NCI-H1105 (cell line): ENCODE results near the gene LRP1B.

Source experiments
- DNase-seq: peaks from one replicate; lab custom pipeline; 2025; lab: John Stamatoyannopoulos, UW

The LRP1B gene

DNA sequence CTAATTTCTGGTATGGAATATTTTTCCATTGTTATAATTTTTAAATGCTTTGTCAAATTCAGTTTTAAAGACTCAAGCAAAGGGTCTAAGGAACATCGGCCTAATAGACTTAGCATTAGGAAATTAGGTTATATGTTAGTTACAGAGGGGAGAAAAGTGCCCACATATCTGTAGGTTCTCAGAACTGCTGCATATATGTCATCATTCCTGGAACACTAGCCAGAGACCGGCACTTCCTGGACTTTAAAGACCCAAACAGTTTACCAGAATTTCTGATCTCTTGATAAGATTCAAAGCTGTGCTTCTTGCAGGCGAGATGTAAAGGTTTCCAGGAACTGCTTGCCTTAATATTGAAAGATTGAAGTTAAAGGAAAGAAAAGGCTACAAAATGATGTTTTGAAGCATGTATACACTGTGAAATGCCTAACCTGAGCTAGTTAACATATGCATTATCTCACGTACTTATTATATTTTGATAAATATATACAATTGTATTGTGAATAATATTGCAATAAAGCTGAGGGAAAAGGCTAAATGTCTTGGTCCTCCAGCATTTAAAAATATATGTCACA lies 993.6 kb downstream of the LRP1B start:
- no peak for DNase-seq

DNA sequence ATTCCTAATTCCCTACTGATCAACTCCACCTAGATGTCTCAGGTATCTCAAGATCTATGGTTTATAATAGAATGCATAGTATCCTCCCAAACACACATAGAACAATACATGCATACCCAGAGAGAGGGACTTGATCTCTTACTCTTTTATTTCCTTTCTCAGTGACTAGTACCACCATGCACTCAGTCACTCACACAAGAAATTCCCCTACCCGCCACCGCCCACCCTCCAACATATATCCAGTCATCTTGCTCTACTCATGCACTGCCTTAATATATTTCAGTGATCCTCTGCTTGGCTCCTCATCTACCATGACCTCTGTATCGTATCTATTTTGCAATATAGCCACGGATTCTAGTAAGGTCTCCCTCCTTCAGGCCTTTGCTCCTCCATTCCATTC lies 996.9 kb downstream of the LRP1B start:
- no peak for DNase-seq

DNA sequence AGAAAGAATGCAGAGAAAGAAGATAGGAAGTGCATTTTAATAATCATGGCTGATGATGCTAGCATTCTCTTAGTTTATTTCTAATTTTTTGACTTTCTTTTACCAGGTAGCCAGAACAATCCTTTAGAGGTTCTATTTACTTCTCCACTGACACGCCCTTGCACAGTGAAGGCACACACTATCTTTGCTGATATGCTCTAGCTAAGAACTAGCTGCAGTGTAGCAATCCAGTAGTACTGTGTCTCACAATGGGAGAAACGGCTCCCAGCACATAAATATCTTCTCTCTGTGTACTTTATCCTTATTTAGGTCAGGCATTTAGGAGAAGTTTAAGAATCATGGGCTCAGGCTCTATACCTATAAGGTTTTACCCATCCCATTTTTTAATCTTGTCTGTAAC lies 1005.4 kb downstream of the LRP1B start:
- DNase-seq = no peak

DNA sequence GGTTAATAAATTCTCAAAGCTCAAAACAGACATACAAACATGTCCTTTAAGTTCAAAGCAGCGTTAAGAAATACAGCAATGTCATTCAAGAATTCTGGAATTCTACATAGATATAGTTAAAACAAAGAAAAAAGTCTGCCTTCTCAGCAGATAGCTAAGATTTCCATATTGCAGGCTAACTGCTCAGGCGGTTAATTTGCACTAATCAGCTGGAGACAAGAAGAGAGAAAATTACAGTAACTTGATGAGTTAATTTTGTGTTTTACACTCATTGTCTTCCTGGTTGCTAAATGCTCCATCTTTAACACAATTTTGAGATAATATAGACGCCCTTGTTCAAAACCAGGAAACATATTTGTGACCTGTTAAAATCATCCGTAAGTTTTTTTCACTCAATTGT lies 1012.0 kb downstream of the LRP1B start:
- no peak for DNase-seq

DNA sequence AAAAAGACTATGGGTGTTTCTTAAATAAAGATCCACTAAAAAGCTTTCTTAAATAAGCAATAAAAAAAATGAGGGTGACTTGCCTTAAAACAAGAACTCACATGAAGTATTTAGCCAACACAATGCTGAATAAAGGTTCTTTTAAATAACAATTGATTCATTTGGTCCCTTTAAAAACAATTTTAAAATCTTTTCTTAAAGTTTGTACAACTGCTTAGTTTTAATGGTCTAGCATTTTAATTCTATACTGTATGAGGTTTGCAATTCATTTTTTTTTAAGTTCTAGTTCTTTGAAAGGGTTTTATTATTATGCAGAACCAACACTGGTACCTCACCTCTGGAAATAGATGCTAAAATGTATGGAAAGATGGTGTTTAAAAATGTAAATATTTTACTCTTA lies 1017.5 kb downstream of the LRP1B start:
- DNase-seq = no peak

DNA sequence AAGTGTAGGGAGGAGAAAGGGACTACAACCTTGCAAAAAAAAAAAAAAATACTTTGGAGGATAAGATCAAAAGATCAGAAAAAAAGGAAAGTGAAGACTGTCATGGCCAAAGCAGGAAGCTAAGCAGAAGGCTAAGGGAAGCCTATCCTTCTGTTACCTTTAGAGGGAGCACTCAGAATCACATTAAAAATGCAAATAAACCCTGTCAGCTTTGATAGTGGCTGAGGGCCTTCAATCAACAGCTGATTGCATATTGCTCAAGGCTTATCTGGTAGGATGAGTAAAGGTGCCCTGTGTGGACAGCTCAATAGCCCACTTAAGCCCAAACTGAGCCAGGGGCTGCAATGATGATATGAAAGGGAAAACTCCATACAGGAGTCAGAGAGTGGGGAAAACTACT lies 1021.2 kb downstream of the LRP1B start:
- no peak for DNase-seq

DNA sequence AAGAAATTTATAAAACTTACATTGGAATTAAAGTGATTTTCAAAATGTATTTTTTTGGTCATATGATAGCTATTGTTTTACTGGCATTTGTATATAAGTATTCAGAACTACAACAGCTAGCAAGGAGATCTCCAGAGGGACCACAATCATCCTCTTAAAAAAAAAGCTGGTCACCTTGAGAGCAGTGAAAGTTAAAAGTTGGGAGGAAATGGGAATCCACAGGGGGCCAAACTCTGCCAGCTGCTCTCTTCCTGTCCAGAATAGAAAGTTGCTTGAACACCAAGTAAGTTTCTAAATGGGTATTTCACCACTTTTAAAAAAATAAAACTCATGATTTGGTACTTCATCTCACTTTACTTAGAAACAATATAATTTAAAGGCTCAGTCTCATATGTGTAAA lies 1025.1 kb downstream of the LRP1B start:
- DNase-seq = no peak

DNA sequence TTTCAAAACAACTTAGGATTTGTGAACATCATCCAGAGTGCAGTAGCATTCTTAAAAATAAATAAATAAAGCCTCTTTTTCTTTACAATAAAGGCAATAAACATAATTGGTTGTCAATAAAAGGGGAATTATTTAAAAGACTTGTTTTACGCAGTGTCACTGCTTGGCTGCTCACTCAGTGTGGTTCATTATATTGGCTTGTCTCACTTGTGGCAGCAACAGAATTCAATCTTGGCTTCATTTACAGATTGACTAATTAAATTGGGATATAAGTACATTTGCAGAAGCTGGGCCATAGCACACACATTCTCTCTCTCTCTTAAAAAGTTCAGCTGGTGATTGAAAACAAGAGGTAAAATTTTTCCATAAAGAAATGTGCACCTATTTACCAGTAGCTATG lies 1027.6 kb downstream of the LRP1B start:
- DNase-seq = no peak

DNA sequence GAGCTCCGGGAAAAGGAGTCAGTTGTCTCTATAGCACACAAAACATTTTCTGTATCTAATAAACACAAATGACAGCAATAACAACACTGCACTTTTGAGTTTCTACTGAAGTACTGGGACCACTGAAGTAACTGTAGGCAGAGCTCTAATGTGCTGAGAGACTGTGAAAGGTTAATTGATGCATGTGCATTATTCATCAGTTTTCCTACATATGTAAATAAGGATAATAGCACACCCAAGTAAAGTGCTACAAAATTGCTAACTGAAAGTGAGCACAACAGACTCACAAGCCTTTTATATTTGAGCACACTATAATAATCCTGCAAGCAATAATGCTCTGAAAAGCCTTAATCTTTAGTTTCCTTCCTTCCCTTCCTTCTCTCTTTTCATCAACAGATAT lies 1051.6 kb downstream of the LRP1B start:
- DNase-seq = no peak

DNA sequence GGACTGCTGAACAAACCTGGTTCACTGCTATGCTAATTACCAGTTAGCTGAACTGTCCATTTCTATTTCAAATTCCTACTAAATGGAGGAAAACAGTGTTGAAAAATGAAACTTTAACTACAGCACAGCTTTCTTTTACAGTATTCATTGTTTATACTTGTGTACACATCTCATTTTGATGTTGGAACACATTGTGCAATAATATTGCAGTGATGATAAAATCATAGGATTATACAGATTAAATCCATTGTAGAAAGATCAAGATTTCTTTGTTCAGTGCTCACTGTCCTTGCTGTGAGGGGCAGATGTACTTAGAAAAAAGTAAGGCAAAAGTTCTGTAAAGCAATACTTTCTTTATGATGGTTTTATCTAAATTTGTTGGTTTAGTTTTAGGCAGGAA lies 1055.1 kb downstream of the LRP1B start:
- no peak for DNase-seq

DNA sequence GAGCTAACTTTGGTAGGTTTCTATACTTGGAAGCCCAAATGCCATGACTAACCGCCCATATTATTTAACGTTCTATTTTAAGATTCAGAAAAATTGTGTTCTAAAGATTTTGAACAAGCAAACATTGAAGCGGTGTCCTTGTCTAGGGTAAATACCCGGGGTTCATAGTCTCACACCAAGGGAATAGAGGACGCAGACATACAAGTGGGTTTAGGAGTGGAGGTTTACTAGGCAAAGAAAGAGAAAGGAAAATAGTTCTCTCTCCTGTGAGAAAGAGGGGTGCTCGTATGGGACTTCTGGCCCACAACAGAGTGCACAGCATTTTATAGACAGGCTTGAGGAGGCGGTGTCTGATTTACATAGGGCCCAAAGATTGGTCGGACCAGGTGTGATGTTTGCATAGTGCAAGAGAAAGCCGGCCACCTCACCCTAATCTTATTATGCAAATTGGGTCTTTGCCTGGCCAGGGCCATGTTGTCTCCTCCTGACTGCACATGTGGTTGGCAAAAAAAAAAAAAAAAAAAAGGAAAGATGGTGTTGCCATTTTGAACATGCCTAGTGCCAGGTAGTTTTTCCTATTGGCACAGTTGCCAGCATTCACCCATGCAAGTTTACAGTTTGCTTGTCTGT lies 1062.6 kb downstream of the LRP1B start:
- no peak for DNase-seq

DNA sequence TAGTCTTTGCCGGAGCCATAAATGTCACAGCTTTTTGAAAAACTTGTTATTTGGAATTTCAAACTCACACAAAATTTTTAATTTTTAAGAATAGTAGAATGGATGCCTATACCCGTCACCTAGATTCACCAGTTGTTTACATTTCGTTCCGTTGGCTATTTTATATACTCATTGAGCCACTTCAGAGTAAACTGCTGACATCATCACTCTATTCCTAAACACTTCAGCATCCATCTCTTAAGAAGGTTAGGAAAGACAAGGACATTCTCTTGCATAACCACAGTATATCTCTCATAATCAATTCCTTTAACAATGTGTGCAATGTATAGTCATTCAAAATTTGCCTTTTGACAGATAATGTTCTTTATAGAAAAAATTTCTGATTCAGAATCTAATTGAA lies 1065.8 kb downstream of the LRP1B start:
- no peak for DNase-seq

DNA sequence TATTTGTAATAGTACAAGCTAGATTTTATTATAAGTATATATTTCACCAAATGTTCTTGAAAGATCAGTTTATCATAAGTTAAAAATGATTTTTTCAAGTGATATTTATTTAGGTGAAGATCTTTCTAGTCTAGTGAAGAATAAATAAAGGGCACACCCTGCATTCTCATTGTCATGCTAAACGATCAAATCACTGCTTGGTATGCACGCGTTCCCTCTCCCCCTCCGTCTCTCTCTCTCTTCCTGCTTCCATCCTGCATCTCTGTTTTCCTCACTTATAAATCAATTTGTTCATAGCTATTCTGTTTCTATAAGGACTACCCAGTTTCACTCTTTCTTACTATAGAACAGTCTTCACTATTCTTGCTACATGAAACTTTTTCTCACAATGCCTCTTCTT lies 1067.4 kb downstream of the LRP1B start:
- no peak for DNase-seq

DNA sequence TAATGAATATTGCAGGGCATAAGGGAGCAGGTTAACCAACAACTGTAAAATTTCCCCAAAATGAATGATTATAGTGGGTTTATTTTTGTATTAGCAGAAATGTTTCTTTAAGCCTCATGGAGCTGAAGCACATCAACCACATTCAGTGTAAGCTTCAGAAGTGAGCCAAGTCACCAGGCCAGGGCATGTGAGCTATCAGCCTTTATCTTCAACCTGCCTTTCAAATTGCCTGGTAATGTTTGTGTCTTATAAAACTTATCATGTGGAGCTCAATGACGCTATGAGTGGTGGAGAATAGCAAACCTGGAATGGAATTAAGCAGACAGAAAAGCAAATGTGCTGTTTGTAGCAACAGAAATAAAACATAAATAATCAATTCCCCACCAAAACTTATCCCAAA lies 1068.4 kb downstream of the LRP1B start:
- no peak for DNase-seq

DNA sequence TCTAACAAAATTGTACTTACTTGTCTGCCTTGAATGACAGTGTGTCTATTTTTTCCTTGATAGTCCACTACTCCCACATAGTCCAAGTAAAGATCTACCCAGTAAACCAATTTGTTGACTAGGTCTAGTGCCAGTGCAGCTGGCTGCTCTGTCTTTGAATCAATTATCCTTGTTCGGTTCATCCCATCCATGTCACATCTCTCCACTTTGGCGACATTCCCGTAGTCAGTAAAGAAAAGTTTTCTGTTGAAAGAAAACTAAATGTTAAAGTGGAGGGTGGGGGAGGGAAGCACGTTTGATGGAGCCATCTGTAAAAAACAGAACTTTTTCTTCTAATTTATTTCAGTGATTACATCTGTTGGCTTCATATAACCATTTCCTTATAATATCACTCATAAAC lies 1068.8 kb downstream of the LRP1B start:
- no peak for DNase-seq

DNA sequence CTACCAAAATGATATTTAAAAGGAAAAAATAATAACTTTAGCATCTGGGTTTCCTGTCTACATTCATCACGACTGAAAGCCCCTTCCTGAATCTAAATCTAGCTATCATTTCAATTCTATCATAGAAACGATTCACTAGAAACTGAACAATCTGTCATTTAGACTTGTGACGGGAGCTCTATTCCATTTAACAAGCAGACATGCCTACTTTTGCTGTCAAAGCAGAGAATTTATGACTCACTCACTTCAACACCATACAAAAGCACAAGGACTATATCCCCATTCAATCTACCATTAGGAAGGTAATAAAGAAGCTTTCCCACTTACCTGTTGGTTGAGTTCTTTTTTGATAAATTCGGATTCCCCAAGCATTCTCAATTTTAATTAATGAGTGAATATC lies 1072.3 kb downstream of the LRP1B start:
- DNase-seq = no peak

DNA sequence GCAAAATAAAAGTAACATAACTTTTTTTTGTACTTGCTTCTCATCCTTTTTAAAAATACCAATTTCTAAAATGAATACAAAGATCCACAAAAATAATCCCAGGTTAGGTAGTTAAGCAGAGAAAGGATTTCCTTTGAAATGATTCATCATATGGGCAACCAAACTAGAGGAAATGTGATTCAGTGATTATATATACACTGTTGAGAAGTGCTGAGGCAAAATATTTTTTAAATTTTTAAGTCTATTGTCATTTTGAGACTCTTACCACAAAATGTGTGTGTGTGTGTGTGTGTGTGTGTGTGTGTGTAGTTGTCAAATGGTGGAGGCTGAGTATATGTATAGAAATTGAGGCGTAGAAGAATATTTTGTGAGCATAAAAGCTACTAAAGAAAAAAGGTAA lies 1075.3 kb downstream of the LRP1B start:
- DNase-seq = no peak

DNA sequence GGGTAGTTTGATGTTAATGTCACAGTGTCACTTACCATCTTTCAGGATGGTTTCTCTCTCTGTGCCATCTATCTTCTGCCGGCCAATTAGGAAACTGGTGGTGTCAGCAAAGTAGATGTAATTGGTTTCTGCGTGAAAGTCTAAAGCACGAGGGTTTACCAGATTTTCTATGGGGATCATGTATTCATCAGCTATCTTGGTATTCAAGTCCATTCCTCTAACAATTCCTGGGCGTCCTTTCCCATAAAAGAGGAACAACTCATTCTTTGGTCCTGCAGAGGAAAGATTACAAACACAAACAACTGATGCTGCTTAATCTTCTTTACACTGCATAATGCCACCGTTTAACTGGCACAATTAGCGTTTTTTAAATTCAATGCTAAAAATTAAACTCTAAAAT lies 1081.9 kb downstream of the LRP1B start:
- DNase-seq = no peak

DNA sequence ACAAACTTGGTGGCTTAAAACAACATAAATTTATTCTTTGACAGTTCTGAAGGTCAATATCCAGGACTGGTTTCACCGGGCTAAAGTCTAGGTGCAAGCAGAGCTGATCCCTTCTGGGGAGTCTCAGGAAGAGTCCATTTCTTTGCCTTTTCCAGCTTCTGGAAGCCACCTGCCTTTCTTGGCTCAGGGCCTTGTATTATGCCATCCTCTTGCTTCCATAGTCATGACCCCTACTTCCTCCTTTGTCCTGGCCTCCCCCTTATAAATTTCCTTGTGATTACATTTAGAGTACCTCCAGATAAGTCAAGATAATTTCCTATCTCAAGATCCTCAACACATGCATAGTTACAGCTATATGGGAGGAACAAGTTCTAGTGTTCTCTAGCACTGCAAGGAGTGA lies 1089.5 kb downstream of the LRP1B start:
- DNase-seq = no peak

DNA sequence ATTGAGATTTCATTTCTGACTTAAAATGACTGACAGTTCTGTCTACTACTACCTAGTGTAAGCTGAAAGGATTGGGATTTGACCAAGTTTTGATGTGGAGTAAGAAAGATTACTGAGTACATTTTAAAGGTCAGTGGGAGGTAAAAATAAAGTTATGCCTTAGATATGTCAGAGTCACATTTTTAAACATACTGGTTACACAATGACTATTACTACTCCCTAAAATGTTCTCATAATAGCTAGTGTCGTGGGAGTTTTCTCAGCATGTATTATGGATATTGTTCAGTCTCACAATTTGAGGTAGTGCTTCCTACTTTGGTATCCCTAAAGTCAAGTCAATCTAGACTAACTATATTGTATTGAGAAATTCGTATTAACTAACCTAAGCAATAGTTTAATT lies 1092.5 kb downstream of the LRP1B start:
- no peak for DNase-seq

DNA sequence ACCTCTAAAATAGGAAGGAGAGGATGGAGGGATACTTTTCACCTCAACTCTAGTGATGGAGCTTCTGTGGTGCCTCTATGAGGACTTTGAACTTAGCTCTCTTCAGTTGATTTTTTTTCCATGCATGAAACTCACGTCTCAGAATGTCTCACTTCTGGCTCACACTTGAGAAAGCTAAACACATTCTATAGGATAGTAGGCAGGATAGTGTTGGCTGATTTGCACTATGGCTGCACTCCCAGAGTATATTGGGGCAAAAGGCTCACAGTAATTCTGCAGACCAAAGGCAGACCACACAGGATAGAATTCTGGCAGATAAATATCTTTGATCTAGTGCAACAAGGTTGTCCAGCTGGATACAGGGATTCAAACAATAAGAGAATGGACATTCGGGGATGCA lies 1093.5 kb downstream of the LRP1B start:
- no peak for DNase-seq

DNA sequence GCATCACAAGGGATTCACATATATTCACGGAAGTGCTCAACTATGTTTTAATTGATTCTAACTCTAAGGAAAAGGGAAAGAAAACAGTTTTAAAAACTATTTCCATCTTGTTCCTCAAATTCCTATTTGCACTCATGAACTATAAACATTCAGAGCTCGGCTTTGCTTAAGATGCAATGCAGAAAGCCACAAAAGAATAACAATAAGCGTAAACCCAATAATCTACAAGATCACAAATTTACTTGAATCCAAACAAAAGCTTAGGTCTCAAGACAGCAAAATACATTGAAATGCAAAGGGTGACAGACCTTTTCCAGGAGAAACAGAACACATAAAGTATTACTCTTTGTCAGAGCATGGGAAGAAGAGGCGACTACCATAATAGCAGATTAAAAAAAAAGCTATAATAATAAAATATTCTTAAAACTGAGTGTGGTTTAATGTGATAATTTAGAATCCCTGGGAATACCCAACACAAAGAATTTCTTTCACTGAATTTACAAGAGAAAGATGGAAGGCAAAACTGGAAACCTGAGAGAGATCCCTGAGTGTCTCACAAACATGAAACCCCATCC lies 1094.9 kb downstream of the LRP1B start:
- no peak for DNase-seq

DNA sequence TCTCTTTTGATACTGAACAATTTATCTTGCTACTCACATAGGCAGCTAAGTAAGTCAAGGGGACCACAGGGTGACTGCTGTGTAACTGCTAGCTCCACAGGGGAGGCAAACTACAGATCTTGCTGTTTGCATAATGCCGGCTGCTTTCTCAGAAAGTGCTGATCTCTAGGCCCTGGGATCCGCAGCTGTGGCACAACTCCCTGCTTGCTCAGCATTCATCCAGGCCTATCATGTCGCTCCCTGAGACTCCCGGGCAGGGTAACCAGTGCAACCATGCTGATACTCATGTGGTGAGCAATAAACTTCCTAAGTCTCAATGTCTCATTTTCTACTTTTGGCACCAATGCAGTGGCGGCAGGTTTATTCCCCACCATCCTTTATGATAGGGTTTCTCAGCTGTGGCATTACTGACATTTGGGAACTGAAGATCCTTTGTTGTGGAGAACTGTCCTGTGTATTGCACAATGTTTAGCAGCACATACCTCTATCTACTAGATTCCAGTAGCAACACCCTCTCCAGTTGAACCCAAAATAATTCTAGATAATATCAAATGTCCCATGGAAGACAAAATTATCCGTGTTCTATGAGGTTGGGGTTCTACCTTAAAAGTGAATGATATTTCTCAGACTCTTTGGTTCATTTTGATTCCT lies 1101.3 kb downstream of the LRP1B start:
- DNase-seq = no peak

DNA sequence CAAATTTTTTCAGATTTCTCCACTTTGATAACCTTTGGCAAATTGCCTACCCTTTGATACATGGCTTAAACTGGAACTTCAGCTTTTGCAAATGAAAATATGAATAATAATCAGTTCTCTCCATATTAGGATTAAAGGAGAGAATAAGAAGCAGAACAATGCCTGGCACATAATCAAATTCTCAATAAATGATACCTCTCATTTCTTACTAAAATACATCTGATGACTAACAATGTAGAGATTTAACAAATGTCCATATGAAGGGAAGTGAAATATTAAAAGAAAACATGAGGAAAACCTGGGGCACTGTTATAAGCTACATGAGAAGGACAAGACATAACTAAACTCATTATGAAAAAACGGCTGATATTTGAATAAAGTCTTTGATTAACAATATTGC lies 1103.6 kb downstream of the LRP1B start:
- no peak for DNase-seq
